Neural cell (in vitro differentiated cells): Measurements from ENCODE around the gene AHNAK. TPM values are rescaled to one million over a fixed set of nuclear protein-coding genes. Genes with fewer than 3 reads are reported as not detected.

Source experiments
- H2AFZ ChIP-seq: fragments of 200-600, 300-800 bp; sonication (generic), shearing (Covaris generic); 2 replicates; pipeline ENCODE4 v1.6.0; 2014; ENCODE audit warnings: low read depth, mild to moderate bottlenecking, antibody characterized with exemption, low read length, moderate library complexity
- H3F3A ChIP-seq: fragments of 200-600 bp; shearing (Covaris generic); 2 replicates; pipeline ENCODE4 v1.6.1; 2016; ENCODE audit warnings: mild to moderate bottlenecking, moderate library complexity, mixed read lengths, antibody characterized with exemption, low read length; ENCODE audit not compliant: insufficient read depth, poor library complexity, severe bottlenecking
- H3K27ac ChIP-seq: fragments of 200-600, 300-800 bp; sonication (generic), shearing (Covaris generic); 2 replicates; pipeline ENCODE4 v1.5.1; 2014; ENCODE audit warnings: mild to moderate bottlenecking, low read length, moderate library complexity
- H3K27me3 ChIP-seq: fragments of 300-800, 200-600 bp; sonication (generic), shearing (Covaris generic); 2 replicates; pipeline ENCODE4 v1.6.0; 2014; ENCODE audit warnings: mild to moderate bottlenecking, low read depth, low read length, moderate library complexity; ENCODE audit not compliant: insufficient read depth
- H3K36me3 ChIP-seq: fragments of 300-800, 200-600 bp; sonication (generic), shearing (Covaris generic); 2 replicates; pipeline ENCODE4 v1.5.1; 2014; ENCODE audit warnings: mild to moderate bottlenecking, antibody characterized with exemption, low read length, moderate library complexity; ENCODE audit not compliant: insufficient read depth
- H3K4me2 ChIP-seq: fragments of 300-800, 200-600 bp; sonication (generic), shearing (Covaris generic); 2 replicates; pipeline ENCODE4 v1.6.0; 2014; ENCODE audit warnings: mild to moderate bottlenecking, low read length
- H3K4me3 ChIP-seq: fragments of 300-800, 200-600 bp; sonication (generic), shearing (Covaris generic); 2 replicates; pipeline ENCODE4 v1.5.1; 2014; ENCODE audit warnings: mild to moderate bottlenecking, low read length, moderate library complexity
- H3K79me2 ChIP-seq: fragments of 200-600 bp; shearing (Covaris generic); replicated peaks from 2 replicates; pipeline ENCODE4 v1.6.0; 2014; ENCODE audit warnings: mild to moderate bottlenecking, low read length, moderate library complexity; ENCODE audit not compliant: insufficient read depth
- H3K9ac ChIP-seq: fragments of 300-800, 200-600 bp; sonication (generic), shearing (Covaris generic); 2 replicates; pipeline ENCODE4 v1.6.1; 2016; ENCODE audit warnings: mild to moderate bottlenecking, low read length, mixed read lengths
- H3K9me2 ChIP-seq: fragments of 200-600 bp; shearing (Covaris generic); 2 replicates; pipeline ENCODE4 v1.6.1; 2016; ENCODE audit warnings: mild to moderate bottlenecking, low read length, mixed read lengths; ENCODE audit not compliant: insufficient read depth
- H3K9me3 ChIP-seq: fragments of 200-600, 300-800 bp; sonication (generic), shearing (Covaris generic); 2 replicates; pipeline ENCODE4 v1.6.1; 2016; ENCODE audit warnings: mild to moderate bottlenecking, mixed run types, low read length, moderate library complexity, mixed read lengths
- H4K20me1 ChIP-seq: fragments of 200-600 bp; shearing (Covaris generic); 2 replicates; pipeline ENCODE4 v1.6.1; 2016; ENCODE audit warnings: mild to moderate bottlenecking, mixed run types; ENCODE audit not compliant: insufficient read depth
- EP300 ChIP-seq: fragments of 450-650 bp; conservative IDR thresholded peaks from 2 replicates; pipeline ENCODE4 v1.6.1; 2014; ENCODE audit warnings: antibody characterized with exemption, mild to moderate bottlenecking, moderate library complexity; ENCODE audit not compliant: poor library complexity, severe bottlenecking
- EZH2 ChIP-seq: fragments of 200-600, 300-800 bp; shearing (Covaris generic), sonication (generic); IDR thresholded peaks from 2 replicates; pipeline ENCODE4 v1.6.1; 2014; ENCODE audit warnings: antibody characterized with exemption, low read length, borderline replicate concordance, mild to moderate bottlenecking; ENCODE audit not compliant: insufficient read depth, poor library complexity, severe bottlenecking
- MXI1 ChIP-seq: fragments of 450-650 bp; conservative IDR thresholded peaks from 2 replicates; pipeline ENCODE4 v1.6.1; 2014; ENCODE audit warnings: antibody characterized with exemption, mild to moderate bottlenecking; ENCODE audit not compliant: poor library complexity, severe bottlenecking
- POLR2AphosphoS5 ChIP-seq: IDR thresholded peaks from 2 replicates; pipeline ENCODE4 v1.6.1; 2012
- RAD21 ChIP-seq: fragments of 450-650 bp; conservative IDR thresholded peaks from 2 replicates; pipeline ENCODE4 v1.6.1; 2014; ENCODE audit warnings: antibody characterized with exemption, mild to moderate bottlenecking, moderate library complexity
- SMC3 ChIP-seq: fragments of 450-650 bp; conservative IDR thresholded peaks from 2 replicates; pipeline ENCODE4 v1.6.1; 2014; ENCODE audit warnings: antibody characterized with exemption, mild to moderate bottlenecking, moderate library complexity; ENCODE audit not compliant: poor library complexity
- TAF1 ChIP-seq: IDR thresholded peaks from 2 replicates; pipeline ENCODE4 v1.6.1; 2012; ENCODE audit warnings: low read depth
- polyA plus RNA-seq: library from polyadenylated mRNA; depleted of rRNA; stranded (reverse); fragments of >200 nt; gene quantifications from 2 replicates; pipeline ENCODE4 v1.2.3, GENCODE V29; 2014
- TF ChIP-seq, protein P1 (sequence below): IDR thresholded peaks from 2 replicates; pipeline ENCODE4 v1.6.1; 2012; ENCODE audit warnings: borderline replicate concordance
- TF ChIP-seq, protein P2 (sequence below): fragments of 450-650 bp; IDR thresholded peaks from 2 replicates; pipeline ENCODE4 v1.5.1; 2014; ENCODE audit warnings: antibody characterized with exemption, mild to moderate bottlenecking, moderate library complexity; ENCODE audit not compliant: poor library complexity, severe bottlenecking

AHNAK gene
- polyA plus RNA-seq, 1 donor from 2014 or later, result 0.11 TPM

DNA sequence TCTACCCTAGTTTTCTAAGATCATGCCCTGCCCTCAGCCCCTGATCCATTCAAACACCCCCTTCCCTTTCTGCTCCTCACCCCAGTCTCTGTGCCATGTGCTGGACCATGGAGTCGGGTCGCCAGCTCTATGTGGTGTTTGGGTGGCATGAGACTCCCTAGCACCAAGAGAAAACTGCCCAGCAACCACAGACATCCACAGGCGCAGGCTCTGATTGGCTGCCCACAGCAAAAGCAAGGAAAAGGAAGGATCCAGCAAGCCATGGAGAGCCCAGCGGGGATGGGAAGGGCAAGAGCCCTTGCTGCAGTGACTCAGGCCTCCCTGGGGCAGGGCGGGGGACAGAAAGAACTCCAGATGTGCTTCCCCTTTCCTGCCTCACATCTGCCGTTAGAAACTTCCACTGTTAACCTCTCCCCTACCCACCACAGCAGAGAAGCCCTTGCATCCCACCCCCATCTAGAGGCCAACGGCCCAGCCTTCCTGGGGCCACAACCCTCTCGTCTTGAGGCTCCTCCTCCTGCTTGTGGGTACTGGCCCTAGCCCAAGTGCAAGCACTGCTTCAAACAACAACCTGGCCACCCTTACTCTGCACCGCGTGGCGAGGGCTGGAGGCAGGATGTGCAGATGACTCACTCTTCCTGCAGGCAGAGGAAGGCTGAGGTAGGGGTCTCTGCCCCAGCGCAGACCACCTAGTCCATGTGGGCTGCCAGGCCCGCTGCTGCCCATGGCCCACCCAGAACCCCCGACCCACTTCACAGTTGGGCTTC is 9.7 kb upstream of the AHNAK start:
- Histone ChIP-seq H3K4me2 (no peak overlapping the region), H3K9ac (no peak overlapping the region), H3K27ac (no peak overlapping the region), H2AFZ (no peak overlapping the region), H3K27me3 (no peaks in the 10 kb centered on the region), H3K79me2 (no peaks in the 10 kb centered on the region), H3K9me3 (no peaks in the 10 kb centered on the region), H3K36me3 (no peaks in the 10 kb centered on the region), H3K4me3 (no peak overlapping the region), H4K20me1 (no peaks in the 10 kb centered on the region), H3K9me2 (no peaks in the 10 kb centered on the region), H3F3A (no peaks in the 10 kb centered on the region)
- TF ChIP-seq, protein P1, sequence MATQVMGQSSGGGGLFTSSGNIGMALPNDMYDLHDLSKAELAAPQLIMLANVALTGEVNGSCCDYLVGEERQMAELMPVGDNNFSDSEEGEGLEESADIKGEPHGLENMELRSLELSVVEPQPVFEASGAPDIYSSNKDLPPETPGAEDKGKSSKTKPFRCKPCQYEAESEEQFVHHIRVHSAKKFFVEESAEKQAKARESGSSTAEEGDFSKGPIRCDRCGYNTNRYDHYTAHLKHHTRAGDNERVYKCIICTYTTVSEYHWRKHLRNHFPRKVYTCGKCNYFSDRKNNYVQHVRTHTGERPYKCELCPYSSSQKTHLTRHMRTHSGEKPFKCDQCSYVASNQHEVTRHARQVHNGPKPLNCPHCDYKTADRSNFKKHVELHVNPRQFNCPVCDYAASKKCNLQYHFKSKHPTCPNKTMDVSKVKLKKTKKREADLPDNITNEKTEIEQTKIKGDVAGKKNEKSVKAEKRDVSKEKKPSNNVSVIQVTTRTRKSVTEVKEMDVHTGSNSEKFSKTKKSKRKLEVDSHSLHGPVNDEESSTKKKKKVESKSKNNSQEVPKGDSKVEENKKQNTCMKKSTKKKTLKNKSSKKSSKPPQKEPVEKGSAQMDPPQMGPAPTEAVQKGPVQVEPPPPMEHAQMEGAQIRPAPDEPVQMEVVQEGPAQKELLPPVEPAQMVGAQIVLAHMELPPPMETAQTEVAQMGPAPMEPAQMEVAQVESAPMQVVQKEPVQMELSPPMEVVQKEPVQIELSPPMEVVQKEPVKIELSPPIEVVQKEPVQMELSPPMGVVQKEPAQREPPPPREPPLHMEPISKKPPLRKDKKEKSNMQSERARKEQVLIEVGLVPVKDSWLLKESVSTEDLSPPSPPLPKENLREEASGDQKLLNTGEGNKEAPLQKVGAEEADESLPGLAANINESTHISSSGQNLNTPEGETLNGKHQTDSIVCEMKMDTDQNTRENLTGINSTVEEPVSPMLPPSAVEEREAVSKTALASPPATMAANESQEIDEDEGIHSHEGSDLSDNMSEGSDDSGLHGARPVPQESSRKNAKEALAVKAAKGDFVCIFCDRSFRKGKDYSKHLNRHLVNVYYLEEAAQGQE, result no peak
- TF ChIP-seq POLR2AphosphoS5, result no peak
- TF ChIP-seq MXI1, result no peak
- TF ChIP-seq TAF1, result no peak
- TF ChIP-seq, protein P2, sequence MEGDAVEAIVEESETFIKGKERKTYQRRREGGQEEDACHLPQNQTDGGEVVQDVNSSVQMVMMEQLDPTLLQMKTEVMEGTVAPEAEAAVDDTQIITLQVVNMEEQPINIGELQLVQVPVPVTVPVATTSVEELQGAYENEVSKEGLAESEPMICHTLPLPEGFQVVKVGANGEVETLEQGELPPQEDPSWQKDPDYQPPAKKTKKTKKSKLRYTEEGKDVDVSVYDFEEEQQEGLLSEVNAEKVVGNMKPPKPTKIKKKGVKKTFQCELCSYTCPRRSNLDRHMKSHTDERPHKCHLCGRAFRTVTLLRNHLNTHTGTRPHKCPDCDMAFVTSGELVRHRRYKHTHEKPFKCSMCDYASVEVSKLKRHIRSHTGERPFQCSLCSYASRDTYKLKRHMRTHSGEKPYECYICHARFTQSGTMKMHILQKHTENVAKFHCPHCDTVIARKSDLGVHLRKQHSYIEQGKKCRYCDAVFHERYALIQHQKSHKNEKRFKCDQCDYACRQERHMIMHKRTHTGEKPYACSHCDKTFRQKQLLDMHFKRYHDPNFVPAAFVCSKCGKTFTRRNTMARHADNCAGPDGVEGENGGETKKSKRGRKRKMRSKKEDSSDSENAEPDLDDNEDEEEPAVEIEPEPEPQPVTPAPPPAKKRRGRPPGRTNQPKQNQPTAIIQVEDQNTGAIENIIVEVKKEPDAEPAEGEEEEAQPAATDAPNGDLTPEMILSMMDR, result no peak
- TF ChIP-seq EZH2, result no peak
- no peak for TF ChIP-seq EP300
- TF ChIP-seq SMC3, result no peak
- TF ChIP-seq RAD21, result no peak

DNA sequence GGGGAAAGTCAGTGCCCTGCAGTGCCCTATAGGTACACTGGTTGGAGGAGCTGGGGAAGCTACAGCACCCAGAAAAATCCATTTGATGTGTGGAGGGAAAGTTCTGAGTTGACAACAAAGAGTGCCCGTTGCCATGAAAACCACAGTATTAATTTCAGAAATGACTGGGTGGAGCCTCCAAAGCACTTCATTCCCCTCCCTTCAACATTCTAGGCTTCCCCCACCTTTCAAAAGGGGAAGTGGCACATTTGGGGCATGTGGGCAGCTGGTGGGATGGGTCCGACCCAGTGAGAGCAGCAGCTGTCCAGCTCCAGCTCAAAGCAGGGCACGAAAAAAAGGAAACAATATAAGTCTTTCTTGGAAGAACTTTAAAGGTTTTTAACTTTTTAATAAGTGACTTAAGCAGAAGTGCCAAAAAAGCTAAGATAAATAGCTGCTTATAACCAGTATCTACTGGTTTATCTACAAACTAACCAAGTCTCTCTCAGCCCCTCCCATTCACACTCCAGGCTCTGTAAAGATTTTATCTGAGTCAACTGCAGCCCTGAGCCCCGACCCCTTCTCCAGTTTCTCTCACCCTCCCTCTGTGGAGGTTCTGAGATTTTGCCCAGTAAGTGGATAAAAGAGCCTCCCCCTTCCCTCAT is 9.0 kb upstream of the AHNAK start:
- TF ChIP-seq, protein P1, result no peak
- TF ChIP-seq RAD21 (no peak), SMC3 (no peak), MXI1 (no peak), POLR2AphosphoS5 (no peak), EZH2 (no peak), EP300 (no peak), TAF1 (no peak)
- TF ChIP-seq, protein P2, result no peak
- no peaks in the 10 kb centered on the region for H3K27me3 ChIP-seq
- H3K36me3 ChIP-seq, result no peaks in the 10 kb centered on the region
- no peaks in the 10 kb centered on the region for H4K20me1 ChIP-seq
- H3K4me2 ChIP-seq, result no peak overlapping the region
- no peaks in the 10 kb centered on the region for H3K79me2 ChIP-seq
- H3K27ac ChIP-seq, result no peak overlapping the region
- no peaks in the 10 kb centered on the region for H3K9me3 ChIP-seq
- no peaks in the 10 kb centered on the region for H3F3A ChIP-seq
- H2AFZ ChIP-seq, result no peak overlapping the region
- H3K9ac ChIP-seq, result no peak overlapping the region
- H3K4me3 ChIP-seq, result no peak overlapping the region
- no peaks in the 10 kb centered on the region for H3K9me2 ChIP-seq
